ENCODE results near the gene CUBN.

The CUBN gene

DNA sequence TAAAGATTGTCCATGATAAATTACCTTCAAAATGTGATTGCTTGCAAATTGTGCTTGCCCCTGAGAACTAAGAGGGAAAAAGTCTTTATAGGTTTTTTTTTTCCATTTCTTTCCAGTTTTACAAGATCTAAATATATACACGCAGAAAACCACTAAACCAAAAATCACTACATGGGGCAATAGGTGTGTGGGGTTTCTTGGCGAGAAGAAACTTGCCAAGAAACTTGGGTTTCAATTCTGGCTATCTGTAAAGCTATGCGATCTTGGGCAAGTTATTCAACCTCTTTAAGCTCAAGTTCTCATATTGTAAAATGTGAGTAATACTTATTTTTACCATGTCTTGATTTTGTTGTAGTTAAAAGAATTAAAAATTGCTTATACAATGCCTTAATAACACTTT lies 17.0 kb downstream of the CUBN start:
- no peak for DNase-seq (ENCODE audit: low read depth, low spot score)
- H3K27ac ChIP-seq, result no peak overlapping the region

DNA sequence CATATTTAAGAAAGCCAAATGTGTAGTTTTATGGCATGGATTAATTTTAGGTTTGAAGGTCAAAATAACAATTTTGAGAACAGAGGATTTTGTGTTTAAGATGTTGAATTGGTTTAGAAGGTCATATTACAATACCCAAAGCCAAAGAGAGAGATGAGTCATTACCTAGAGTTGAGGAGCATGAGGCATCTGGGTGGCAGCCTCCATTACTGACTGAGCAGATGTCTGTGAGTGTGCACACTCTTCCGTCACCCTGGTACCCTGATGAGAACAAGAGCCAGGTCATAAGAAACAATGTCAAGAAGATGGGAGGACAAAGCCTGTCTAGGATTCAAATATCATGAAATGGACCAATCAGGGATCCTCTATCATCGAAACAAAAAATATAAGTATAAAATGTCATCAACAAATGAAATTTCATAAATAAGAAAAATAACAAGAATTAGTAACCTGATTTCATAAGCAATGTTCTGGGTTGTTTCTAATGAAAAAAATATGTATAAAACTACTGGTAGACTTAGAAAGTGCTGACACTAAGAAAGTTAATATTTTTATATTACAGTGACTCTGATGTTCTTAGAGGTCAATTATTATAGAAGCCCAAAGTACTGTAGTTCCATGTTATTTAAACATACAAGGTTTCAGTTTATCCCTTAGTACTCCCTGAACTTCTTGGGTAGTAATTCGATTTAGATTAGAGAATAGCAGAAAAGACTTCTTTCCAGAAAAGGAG lies 20.0 kb downstream of the CUBN start:
- H3K27ac ChIP-seq, result no peak overlapping the region
- DNase-seq (ENCODE audit: low read depth, low spot score), result no peak

- H3K27ac ChIP-seq, result no peak overlapping the region
- no peak for DNase-seq (ENCODE audit: low read depth, low spot score)
Measured at GRCh38 chr10:17109046-17109445, 20.6 kb downstream of the CUBN start.

GRCh38 chr10:17106991-17107390 lies 22.6 kb downstream of the CUBN start:
- DNase-seq (ENCODE audit: low read depth, low spot score), result no peak

DNA sequence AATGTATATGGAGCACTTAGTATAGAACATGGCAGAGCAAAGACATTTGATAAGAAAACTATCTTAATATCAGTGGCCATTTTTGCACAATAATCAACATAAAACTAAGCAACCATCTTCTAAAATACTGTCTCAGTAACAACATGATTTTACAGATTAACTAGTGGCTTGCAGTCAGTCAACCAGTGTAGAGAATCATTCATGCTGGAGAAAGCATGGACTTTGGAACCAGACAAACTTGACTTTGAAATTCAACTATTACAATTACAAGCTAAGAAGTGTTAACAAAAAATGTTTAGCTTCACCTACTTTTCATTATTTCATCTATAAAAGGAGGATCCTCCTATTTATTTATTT lies 27.7 kb downstream of the CUBN start:
- no peak for DNase-seq (ENCODE audit: low read depth, low spot score)

More at GRCh38 chr10:17106991-17107390, 22.6 kb downstream of the CUBN start:
- no peak overlapping the region for H3K27ac ChIP-seq

GRCh38 chr10:17101257-17101909 lies 28.2 kb downstream of the CUBN start:
- no peak overlapping the region for H3K27ac ChIP-seq
- DNase-seq (ENCODE audit: low read depth, low spot score), result no peak

More for the DNA sequence above, 27.7 kb downstream of the CUBN start:
- no peak overlapping the region for H3K27ac ChIP-seq

DNA sequence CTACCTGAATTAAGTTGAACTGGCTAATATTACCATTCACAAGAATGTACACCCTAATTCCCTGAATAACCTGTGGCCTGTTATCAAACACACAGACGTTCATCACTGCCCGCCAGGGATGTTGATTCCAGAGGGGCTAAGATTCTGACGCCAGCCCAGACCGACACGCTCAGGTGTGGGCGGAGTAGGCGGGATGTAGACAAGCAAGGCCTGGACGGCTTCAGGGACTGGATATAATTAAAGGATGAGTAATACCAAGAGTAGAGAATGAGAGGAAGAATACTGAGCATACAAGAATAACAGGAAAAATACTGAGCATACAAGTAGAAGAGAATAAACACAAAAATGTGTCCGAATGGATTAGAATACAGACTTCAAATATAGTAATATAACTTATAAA lies 29.0 kb downstream of the CUBN start:
- no peak for DNase-seq (ENCODE audit: low read depth, low spot score)

DNA sequence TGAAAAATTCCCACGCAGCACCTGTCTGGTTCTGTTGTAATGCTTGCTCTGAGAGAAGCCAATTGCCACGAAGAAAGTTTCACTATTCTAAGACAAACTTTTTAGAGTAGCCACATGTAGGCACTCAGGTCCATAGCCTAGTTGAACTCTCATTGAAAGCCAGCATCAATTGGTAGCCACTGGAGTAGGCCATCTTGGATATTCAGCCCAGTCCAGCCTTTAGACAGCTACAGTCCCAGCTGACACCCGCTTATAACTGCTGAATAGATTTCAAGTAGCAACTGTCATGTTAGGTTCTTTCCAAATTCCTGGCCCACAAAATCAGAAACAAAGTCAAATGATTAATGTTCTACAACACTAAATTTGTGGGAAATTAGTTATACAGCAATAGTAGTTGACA lies 31.6 kb downstream of the CUBN start:
- DNase-seq (ENCODE audit: low read depth, low spot score), result no peak
- no peak overlapping the region for H3K27ac ChIP-seq

More for the DNA sequence above, 29.0 kb downstream of the CUBN start:
- H3K27ac ChIP-seq, result no peak overlapping the region

DNA sequence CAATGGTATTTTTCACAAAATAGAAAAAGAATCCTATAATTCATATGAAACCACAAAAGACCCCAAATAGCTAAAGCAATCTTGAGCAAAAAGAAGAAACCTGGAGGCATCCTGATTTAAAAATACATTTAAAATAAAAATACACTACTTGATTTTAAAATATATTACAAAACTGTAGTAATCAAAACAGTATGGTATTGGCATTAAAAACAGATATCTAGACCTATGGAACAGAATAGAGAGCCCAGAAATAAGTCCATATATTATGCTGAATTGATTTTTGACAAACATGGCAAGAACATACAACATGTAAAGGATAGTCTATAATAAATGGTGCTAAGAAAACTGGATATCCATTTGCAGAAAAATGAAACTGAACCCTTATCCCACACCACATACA lies 34.8 kb downstream of the CUBN start:
- H3K27ac ChIP-seq, result no peak overlapping the region
- no peak for DNase-seq (ENCODE audit: low read depth, low spot score)

GRCh38 chr10:17092986-17093803 lies 36.4 kb downstream of the CUBN start:
- no peak overlapping the region for H3K27ac ChIP-seq
- DNase-seq (ENCODE audit: low read depth, low spot score), result no peak

- H3K27ac ChIP-seq, result no peak overlapping the region
- no peak for DNase-seq (ENCODE audit: low read depth, low spot score)
Measured at GRCh38 chr10:17092216-17092944, 37.2 kb downstream of the CUBN start.

- H3K27ac ChIP-seq, result no peak overlapping the region
- DNase-seq (ENCODE audit: low read depth, low spot score), result peak; percentile 52
Measured at GRCh38 chr10:17088118-17088806, 41.3 kb downstream of the CUBN start.

DNA sequence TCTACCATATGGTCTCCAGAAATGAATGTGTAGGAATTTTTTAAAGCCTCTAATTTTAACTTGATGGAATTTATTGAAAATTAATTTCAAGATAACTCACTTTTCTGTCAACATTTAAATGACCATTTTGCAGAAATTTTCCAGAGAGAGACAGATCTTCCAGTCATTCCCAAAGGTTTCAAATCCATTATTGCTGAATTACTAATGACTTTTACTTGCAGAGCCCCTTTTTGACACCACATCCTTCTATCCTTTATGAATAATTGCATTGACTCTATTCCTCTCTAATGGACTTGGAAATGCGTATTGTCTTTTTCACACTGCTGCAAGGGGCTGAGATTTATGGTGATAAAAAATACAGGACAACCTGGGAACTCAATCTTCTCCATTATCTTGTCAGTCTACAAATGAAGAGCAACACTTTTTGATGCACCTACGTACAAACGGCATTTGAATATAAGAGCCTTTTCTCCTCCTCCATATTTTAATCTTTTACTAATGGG lies 42.7 kb downstream of the CUBN start:
- no peak for DNase-seq (ENCODE audit: low read depth, low spot score)
- no peak overlapping the region for H3K27ac ChIP-seq

DNA sequence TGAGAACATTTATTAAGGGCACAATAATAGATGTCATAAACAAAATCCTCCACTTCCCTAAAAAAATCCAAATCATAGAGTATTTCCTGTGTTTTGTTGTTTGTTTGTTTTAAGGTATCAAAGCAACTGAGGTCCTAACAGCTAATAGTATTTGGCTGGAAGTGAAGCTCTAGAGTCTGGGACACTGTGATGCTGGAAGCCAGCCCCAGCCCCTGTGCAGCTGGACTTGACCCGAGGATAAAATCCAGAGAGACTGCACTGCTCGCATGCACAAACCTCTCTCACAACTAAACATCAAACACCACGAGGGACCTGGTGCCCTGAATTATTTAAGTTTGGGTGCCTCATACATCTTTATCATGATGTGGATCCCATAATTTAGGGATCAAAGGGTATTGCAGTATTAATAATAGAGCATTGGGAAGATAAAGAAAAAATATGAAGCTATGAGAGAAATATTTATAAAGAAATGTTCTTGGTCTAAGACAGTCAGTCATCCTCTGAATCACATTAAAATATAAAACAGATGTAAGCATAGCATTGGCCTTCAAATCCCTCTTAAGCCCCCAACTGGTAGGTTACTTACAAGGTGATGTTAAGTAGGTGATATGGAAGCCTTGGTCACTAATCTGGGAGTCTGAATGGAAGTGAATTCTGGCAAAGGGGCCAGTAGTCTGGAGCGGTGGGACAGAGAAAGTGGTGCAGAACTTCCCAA lies 44.4 kb downstream of the CUBN start:
- no peak overlapping the region for H3K27ac ChIP-seq
- DNase-seq (ENCODE audit: low read depth, low spot score), result no peak

- H3K27ac ChIP-seq, result no peak overlapping the region
- no peak for DNase-seq (ENCODE audit: low read depth, low spot score)
Measured at GRCh38 chr10:17084258-17084657, 45.4 kb downstream of the CUBN start.

DNA sequence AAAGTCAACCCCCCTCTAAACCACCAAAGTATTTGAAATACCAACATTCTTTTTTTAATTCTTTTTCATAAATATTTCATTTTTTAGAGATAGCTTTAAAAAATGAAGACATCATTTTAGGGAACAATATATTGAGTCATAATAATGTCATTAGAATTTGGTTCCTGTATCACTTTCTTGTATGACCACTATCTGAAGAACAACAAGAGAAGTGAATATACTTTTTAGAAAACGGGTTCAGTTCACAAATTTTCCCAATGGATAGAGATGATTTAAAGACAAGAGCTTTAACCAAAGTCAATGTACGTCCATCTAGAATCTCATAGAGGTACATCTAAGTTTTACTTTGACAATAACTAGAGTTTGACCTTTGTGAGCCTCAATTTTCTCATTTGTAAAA lies 48.2 kb downstream of the CUBN start:
- H3K27ac ChIP-seq, result no peak overlapping the region
- no peak for DNase-seq (ENCODE audit: low read depth, low spot score)

- no peak for DNase-seq (ENCODE audit: low read depth, low spot score)
Measured at GRCh38 chr10:17077890-17078289, 51.7 kb downstream of the CUBN start.

GRCh38 chr10:17077346-17077781 lies 52.2 kb downstream of the CUBN start:
- H3K27ac ChIP-seq, result no peak overlapping the region

More at GRCh38 chr10:17077890-17078289, 51.7 kb downstream of the CUBN start:
- H3K27ac ChIP-seq, result no peak overlapping the region

More at GRCh38 chr10:17077346-17077781, 52.2 kb downstream of the CUBN start:
- DNase-seq (ENCODE audit: low read depth, low spot score), result no peak

Data from epithelial cell of prostate (primary cell).